Stomach (tissue), 9 donors: Measurements from ENCODE around the gene SPATA9. TPM values are rescaled to one million over a fixed set of nuclear protein-coding genes. Genes with fewer than 3 reads are reported as not detected.
A peak's percentile ranks its signal among the peaks of the same experiment; 100 is the strongest.

ENCODE experiments used
- DNase-seq, 2 donors: peaks; one replicate each; pipeline versions ENCODE4 v3.0.0 to v3.0.0-alpha.2; 2013 to 2019
- H3K27ac ChIP-seq, 5 donors: fragments of 200-600 bp in 4 of 5; sonication (generic) in 4 of 5; one replicate each; pipeline ENCODE4 v1.5.1; 2013 to 2019; ENCODE audit warnings: mild to moderate bottlenecking in 1 of 5, moderate library complexity in 1 of 5
- H3K27me3 ChIP-seq, 3 donors: fragments of 200-600 bp; sonication (generic); one replicate each; pipeline ENCODE4 v1.5.1; 2017 to 2019; ENCODE audit warnings: mixed run types in 1 of 3
- H3K36me3 ChIP-seq, 4 donors: fragments of 200-600 bp; sonication (generic); 1 replicate in 3 of 4; 2 replicates in 1 of 4; pipeline ENCODE4 v1.5.1; 2016 to 2019
- H3K4me1 ChIP-seq, 4 donors: fragments of 200-600 bp; sonication (generic); one replicate each; pipeline ENCODE4 v1.5.1; 2016 to 2019
- H3K4me3 ChIP-seq, 4 donors: fragments of 200-600 bp; sonication (generic) in 3 of 4; one replicate each; pipeline ENCODE4 v1.5.1; 2016 to 2019; ENCODE audit warnings: mild to moderate bottlenecking in 1 of 4
- H3K9me3 ChIP-seq, 4 donors: fragments of 200-600 bp; sonication (generic); one replicate each; pipeline ENCODE4 v1.5.1; 2016 to 2019
- EP300 ChIP-seq: sonication (generic); formaldehyde crosslinking; IDR thresholded peaks from one replicate; pipeline ENCODE4 v1.6.1; 2017; ENCODE audit warnings: antibody characterized with exemption
- POLR2A ChIP-seq, 4 donors: fragments of 450-650 bp; IDR thresholded peaks; one replicate each; pipeline ENCODE4 v1.6.1; 2016; ENCODE audit warnings: antibody characterized with exemption in 4 of 4, control low read depth in 2 of 4, mild to moderate bottlenecking in 1 of 4, moderate library complexity in 1 of 4
- POLR2AphosphoS5 ChIP-seq, 3 donors: sonication (generic); formaldehyde crosslinking; IDR thresholded peaks; one replicate each; pipeline ENCODE4 v1.6.1; 2016; ENCODE audit warnings: antibody characterized with exemption in 3 of 3
- WGBS, 5 donors: extraction: QIAGEN DNeasy Blood & Tissue Kit in 3 of 5; methylation state at CpG; one replicate each; pipeline versions ENCODE4 v1.1.5 to v1.1.7; 2013 to 2018; 5-methylcytosine and 5-hydroxymethylcytosine counted together
- intact Hi-C: fragments of 100-400 bp; cut with DNase I; formaldehyde crosslinking; loops from one replicate; pipeline ENCODE4 v1.15.1; 2023; ENCODE audit warnings: low total_unique reads
- polyA plus RNA-seq, 3 donors: library from polyadenylated mRNA; stranded (reverse); fragments of 200-250 nt; gene quantifications; one replicate each; pipeline ENCODE4 v1.2.3, GENCODE V29; 2013
- total RNA-seq, 5 donors: library from RNA; depleted of rRNA; stranded (reverse); fragments of >200 nt; gene quantifications; one replicate each; pipeline versions ENCODE4 v1.1.0 to v1.2.3, GENCODE V29; 2014 to 2016
- TF ChIP-seq, protein P1 (sequence below), 7 experiments: fragments of 450-650 bp in 4 of 7; fragments of 200-600 bp in 3 of 7; sonication (generic) in 3 of 7; IDR thresholded peaks; one replicate each; pipeline ENCODE4 v1.5.1; 2016 to 2019; ENCODE audit warnings: antibody characterized with exemption in 7 of 7, control low read depth in 2 of 7, mild to moderate bottlenecking in 1 of 7
- donor health status: healthy with polysubstance abuse.
- donor health status: Bipolar disorder and iron deficiency.
- donor health status: healthy.

The SPATA9 gene
- total and polyA plus RNA-seq, 8 donors: 0.35 to 0.55 TPM; not detected in 6

DNA sequence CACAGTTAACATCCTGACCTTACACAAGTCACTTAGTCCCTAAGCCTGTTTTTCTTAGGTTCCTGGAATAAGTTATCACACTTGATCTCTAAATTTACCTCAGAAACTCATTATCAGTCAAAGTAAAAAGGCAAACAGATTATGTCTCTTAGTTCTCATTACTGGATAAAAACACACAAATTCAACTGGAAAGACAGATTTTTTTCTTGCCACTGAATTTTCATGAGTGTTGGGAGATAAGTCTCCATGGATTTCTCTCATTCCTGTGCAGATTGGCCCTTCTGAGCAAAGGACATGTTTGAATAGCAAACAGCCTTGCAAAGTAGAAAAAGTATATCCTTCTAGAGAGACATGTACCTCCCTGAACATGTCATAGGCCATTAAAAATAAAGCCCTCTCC lies 10.2 kb downstream of the SPATA9 start:
- intact Hi-C loops: loop anchor here (10.0 kb wide), 1 partner anchor 52 kb away; no protein-coding TSS in a partner anchor
- Histone ChIP-seq H3K27ac (no peak overlapping the region), H3K4me3 (no peak overlapping the region), H3K36me3 (no peaks in the 10 kb centered on the region), H3K4me1 (peaks cover 0 to 23% (median 6%) of the 10 kb centered on the region in 4 donors), H3K9me3 (no peaks in the 10 kb centered on the region), H3K27me3 (no peaks in the 10 kb centered on the region)
- DNase-seq: no peak
- no peak for TF ChIP-seq EP300
- TF ChIP-seq, protein P1, sequence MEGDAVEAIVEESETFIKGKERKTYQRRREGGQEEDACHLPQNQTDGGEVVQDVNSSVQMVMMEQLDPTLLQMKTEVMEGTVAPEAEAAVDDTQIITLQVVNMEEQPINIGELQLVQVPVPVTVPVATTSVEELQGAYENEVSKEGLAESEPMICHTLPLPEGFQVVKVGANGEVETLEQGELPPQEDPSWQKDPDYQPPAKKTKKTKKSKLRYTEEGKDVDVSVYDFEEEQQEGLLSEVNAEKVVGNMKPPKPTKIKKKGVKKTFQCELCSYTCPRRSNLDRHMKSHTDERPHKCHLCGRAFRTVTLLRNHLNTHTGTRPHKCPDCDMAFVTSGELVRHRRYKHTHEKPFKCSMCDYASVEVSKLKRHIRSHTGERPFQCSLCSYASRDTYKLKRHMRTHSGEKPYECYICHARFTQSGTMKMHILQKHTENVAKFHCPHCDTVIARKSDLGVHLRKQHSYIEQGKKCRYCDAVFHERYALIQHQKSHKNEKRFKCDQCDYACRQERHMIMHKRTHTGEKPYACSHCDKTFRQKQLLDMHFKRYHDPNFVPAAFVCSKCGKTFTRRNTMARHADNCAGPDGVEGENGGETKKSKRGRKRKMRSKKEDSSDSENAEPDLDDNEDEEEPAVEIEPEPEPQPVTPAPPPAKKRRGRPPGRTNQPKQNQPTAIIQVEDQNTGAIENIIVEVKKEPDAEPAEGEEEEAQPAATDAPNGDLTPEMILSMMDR (IDR thresholded peaks at IDR 0.05): no peak
- TF ChIP-seq POLR2AphosphoS5 (IDR thresholded peaks at IDR 0.05): no peak
- TF ChIP-seq POLR2A (IDR thresholded peaks at IDR 0.05): no peak

DNA sequence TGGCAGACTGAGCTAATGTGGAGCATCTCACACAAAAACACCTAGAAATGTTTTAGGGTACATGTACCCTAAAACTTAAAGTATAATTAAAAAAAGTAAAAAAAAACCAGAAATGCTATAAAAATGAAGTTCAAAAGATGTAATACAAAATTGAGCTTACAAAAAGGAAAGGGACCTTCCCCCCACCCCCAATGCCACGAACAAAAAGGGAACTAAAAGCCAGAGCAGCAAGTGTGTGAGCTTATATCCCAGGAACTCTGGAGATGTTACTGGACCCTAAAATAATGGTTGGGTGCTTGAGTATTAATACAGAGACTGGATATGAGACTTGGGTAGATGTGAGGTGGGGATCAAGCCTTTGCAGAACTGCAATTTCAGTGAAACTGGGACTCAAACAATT lies 11.0 kb downstream of the SPATA9 start:
- Histone ChIP-seq H3K36me3 (no peaks in the 10 kb centered on the region), H3K4me3 (no peak overlapping the region), H3K27ac (no peak overlapping the region), H3K9me3 (no peaks in the 10 kb centered on the region), H3K4me1 (peaks cover 0 to 23% (median 7%) of the 10 kb centered on the region in 4 donors), H3K27me3 (no peaks in the 10 kb centered on the region)
- TF ChIP-seq EP300 (no peak), POLR2A (IDR thresholded peaks at IDR 0.05) (no peak), POLR2AphosphoS5 (IDR thresholded peaks at IDR 0.05) (no peak)
- TF ChIP-seq, protein P1 (IDR thresholded peaks at IDR 0.05): no peak
- WGBS, 5 donors: 79 to 91% (median 88%) methylated on average over 1 of the region's 1 CpG
- DNase-seq: no peak
- intact Hi-C loops: loop anchor here (10.0 kb wide), 1 partner anchor 53 kb away; no protein-coding TSS in a partner anchor

DNA sequence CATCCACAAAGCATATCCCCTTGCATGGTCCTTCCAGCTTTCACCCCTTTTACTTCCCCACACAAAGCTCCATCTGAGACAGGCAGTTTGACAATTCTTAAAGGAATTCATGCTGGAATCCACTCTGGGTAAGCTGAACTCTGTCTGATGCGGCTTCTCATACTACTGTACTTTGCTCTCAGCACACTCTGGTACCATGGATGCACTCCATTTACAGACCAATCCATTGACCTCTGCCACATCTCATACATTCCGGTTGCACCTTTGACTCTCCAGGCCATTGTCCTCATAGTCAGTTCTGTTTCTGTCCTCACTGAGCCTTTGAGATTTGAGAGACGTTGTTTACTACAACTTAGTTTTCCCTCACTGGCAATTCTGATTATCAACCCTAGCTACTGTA lies 12.2 kb downstream of the SPATA9 start:
- WGBS, 5 donors: 92 to 99% (median 93%) methylated on average over 3 of the region's 3 CpGs

DNA sequence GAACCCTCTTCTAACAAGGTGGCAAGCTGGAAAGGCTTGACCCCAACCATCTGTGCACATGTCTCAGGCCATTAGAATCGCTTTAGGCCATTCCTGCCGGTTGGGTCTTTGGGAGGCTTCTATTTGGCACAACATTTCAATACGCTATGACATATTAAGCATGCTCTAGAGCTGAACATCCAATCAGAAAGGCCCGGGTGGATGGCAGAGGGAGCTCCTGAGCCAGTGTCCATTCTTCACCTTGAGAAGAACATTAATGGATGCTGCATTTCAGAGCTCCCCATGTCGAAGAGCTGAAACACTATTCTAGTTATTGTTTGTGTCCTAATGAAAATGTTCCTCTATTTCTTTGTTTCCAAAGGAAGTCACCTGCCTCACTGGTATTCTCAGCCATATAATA lies 12.8 kb downstream of the SPATA9 start:
- DNase-seq: no peak
- Histone ChIP-seq H3K4me1 (peaks cover 0 to 23% (median 8%) of the 10 kb centered on the region in 4 donors), H3K27ac (peak overlapping the region in 4 of 5 donors; percentile 44 to 76 (median 58)), H3K27me3 (no peaks in the 10 kb centered on the region), H3K9me3 (no peaks in the 10 kb centered on the region), H3K4me3 (no peak overlapping the region), H3K36me3 (no peaks in the 10 kb centered on the region)
- TF ChIP-seq, protein P1 (IDR thresholded peaks at IDR 0.05): no peak
- TF ChIP-seq POLR2AphosphoS5 (IDR thresholded peaks at IDR 0.05) (no peak), POLR2A (IDR thresholded peaks at IDR 0.05) (no peak), EP300 (no peak)
- intact Hi-C loops: loop anchor here (10.0 kb wide), 1 partner anchor 55 kb away; no protein-coding TSS in a partner anchor
- WGBS, 5 donors: 83 to 93% (median 88%) methylated on average over 5 of the region's 5 CpGs

More for the DNA sequence above, 12.2 kb downstream of the SPATA9 start:
- H3K4me3 ChIP-seq: no peak overlapping the region
- DNase-seq: no peak
- H3K4me1 ChIP-seq: peaks cover 0 to 23% (median 8%) of the 10 kb centered on the region in 4 donors
- intact Hi-C loops: loop anchor here (10.0 kb wide), 1 partner anchor 54 kb away; no protein-coding TSS in a partner anchor
- H3K36me3 ChIP-seq: no peaks in the 10 kb centered on the region
- TF ChIP-seq, protein P1 (IDR thresholded peaks at IDR 0.05): no peak
- TF ChIP-seq POLR2A (IDR thresholded peaks at IDR 0.05) (no peak), POLR2AphosphoS5 (IDR thresholded peaks at IDR 0.05) (no peak)
- peak overlapping the region in 2 of 5 donors; percentile 63 to 76 for H3K27ac ChIP-seq
- no peaks in the 10 kb centered on the region for H3K27me3 ChIP-seq
- no peaks in the 10 kb centered on the region for H3K9me3 ChIP-seq
